Neural cell (in vitro differentiated cells): ENCODE results near the gene COMMD8. TPM values are rescaled to one million over a fixed set of nuclear protein-coding genes. Genes with fewer than 3 reads are reported as not detected.

Experiments used
- H2AFZ ChIP-seq: fragments of 200-600, 300-800 bp; sonication (generic), shearing (Covaris generic); 2 replicates; pipeline ENCODE4 v1.6.0; 2014; ENCODE audit warnings: low read depth, mild to moderate bottlenecking, antibody characterized with exemption, low read length, moderate library complexity
- H3F3A ChIP-seq: fragments of 200-600 bp; shearing (Covaris generic); 2 replicates; pipeline ENCODE4 v1.6.1; 2016; ENCODE audit warnings: mild to moderate bottlenecking, moderate library complexity, mixed read lengths, antibody characterized with exemption, low read length; ENCODE audit not compliant: insufficient read depth, poor library complexity, severe bottlenecking
- H3K27ac ChIP-seq: fragments of 200-600, 300-800 bp; sonication (generic), shearing (Covaris generic); 2 replicates; pipeline ENCODE4 v1.5.1; 2014; ENCODE audit warnings: mild to moderate bottlenecking, low read length, moderate library complexity
- H3K27me3 ChIP-seq: fragments of 300-800, 200-600 bp; sonication (generic), shearing (Covaris generic); 2 replicates; pipeline ENCODE4 v1.6.0; 2014; ENCODE audit warnings: mild to moderate bottlenecking, low read depth, low read length, moderate library complexity; ENCODE audit not compliant: insufficient read depth
- H3K36me3 ChIP-seq: fragments of 300-800, 200-600 bp; sonication (generic), shearing (Covaris generic); 2 replicates; pipeline ENCODE4 v1.5.1; 2014; ENCODE audit warnings: mild to moderate bottlenecking, antibody characterized with exemption, low read length, moderate library complexity; ENCODE audit not compliant: insufficient read depth
- H3K4me2 ChIP-seq: fragments of 300-800, 200-600 bp; sonication (generic), shearing (Covaris generic); 2 replicates; pipeline ENCODE4 v1.6.0; 2014; ENCODE audit warnings: mild to moderate bottlenecking, low read length
- H3K4me3 ChIP-seq: fragments of 300-800, 200-600 bp; sonication (generic), shearing (Covaris generic); 2 replicates; pipeline ENCODE4 v1.5.1; 2014; ENCODE audit warnings: mild to moderate bottlenecking, low read length, moderate library complexity
- H3K79me2 ChIP-seq: fragments of 200-600 bp; shearing (Covaris generic); replicated peaks from 2 replicates; pipeline ENCODE4 v1.6.0; 2014; ENCODE audit warnings: mild to moderate bottlenecking, low read length, moderate library complexity; ENCODE audit not compliant: insufficient read depth
- H3K9ac ChIP-seq: fragments of 300-800, 200-600 bp; sonication (generic), shearing (Covaris generic); 2 replicates; pipeline ENCODE4 v1.6.1; 2016; ENCODE audit warnings: mild to moderate bottlenecking, low read length, mixed read lengths
- H3K9me2 ChIP-seq: fragments of 200-600 bp; shearing (Covaris generic); 2 replicates; pipeline ENCODE4 v1.6.1; 2016; ENCODE audit warnings: mild to moderate bottlenecking, low read length, mixed read lengths; ENCODE audit not compliant: insufficient read depth
- H3K9me3 ChIP-seq: fragments of 200-600, 300-800 bp; sonication (generic), shearing (Covaris generic); 2 replicates; pipeline ENCODE4 v1.6.1; 2016; ENCODE audit warnings: mild to moderate bottlenecking, mixed run types, low read length, moderate library complexity, mixed read lengths
- H4K20me1 ChIP-seq: fragments of 200-600 bp; shearing (Covaris generic); 2 replicates; pipeline ENCODE4 v1.6.1; 2016; ENCODE audit warnings: mild to moderate bottlenecking, mixed run types; ENCODE audit not compliant: insufficient read depth
- CTCF ChIP-seq: fragments of 450-650 bp; IDR thresholded peaks from 2 replicates; pipeline ENCODE4 v1.5.1; 2014; ENCODE audit warnings: antibody characterized with exemption, mild to moderate bottlenecking, moderate library complexity; ENCODE audit not compliant: poor library complexity, severe bottlenecking
- EP300 ChIP-seq: fragments of 450-650 bp; conservative IDR thresholded peaks from 2 replicates; pipeline ENCODE4 v1.6.1; 2014; ENCODE audit warnings: antibody characterized with exemption, mild to moderate bottlenecking, moderate library complexity; ENCODE audit not compliant: poor library complexity, severe bottlenecking
- EZH2 ChIP-seq: fragments of 200-600, 300-800 bp; shearing (Covaris generic), sonication (generic); IDR thresholded peaks from 2 replicates; pipeline ENCODE4 v1.6.1; 2014; ENCODE audit warnings: antibody characterized with exemption, low read length, borderline replicate concordance, mild to moderate bottlenecking; ENCODE audit not compliant: insufficient read depth, poor library complexity, severe bottlenecking
- MXI1 ChIP-seq: fragments of 450-650 bp; conservative IDR thresholded peaks from 2 replicates; pipeline ENCODE4 v1.6.1; 2014; ENCODE audit warnings: antibody characterized with exemption, mild to moderate bottlenecking; ENCODE audit not compliant: poor library complexity, severe bottlenecking
- POLR2AphosphoS5 ChIP-seq: IDR thresholded peaks from 2 replicates; pipeline ENCODE4 v1.6.1; 2012
- RAD21 ChIP-seq: fragments of 450-650 bp; conservative IDR thresholded peaks from 2 replicates; pipeline ENCODE4 v1.6.1; 2014; ENCODE audit warnings: antibody characterized with exemption, mild to moderate bottlenecking, moderate library complexity
- REST ChIP-seq: IDR thresholded peaks from 2 replicates; pipeline ENCODE4 v1.6.1; 2012; ENCODE audit warnings: borderline replicate concordance
- SMC3 ChIP-seq: fragments of 450-650 bp; conservative IDR thresholded peaks from 2 replicates; pipeline ENCODE4 v1.6.1; 2014; ENCODE audit warnings: antibody characterized with exemption, mild to moderate bottlenecking, moderate library complexity; ENCODE audit not compliant: poor library complexity
- TAF1 ChIP-seq: IDR thresholded peaks from 2 replicates; pipeline ENCODE4 v1.6.1; 2012; ENCODE audit warnings: low read depth
- polyA plus RNA-seq: library from polyadenylated mRNA; depleted of rRNA; stranded (reverse); fragments of >200 nt; gene quantifications from 2 replicates; pipeline ENCODE4 v1.2.3, GENCODE V29; 2014

COMMD8 gene
- polyA plus RNA-seq, 1 donor from 2014 or later = 29.6 TPM

GRCh38 chr4:47418147-47418546 lies 45.4 kb downstream of the COMMD8 start (continued):
- TF ChIP-seq SMC3 = no peak

- Histone ChIP-seq H3F3A (no peaks in the 10 kb centered on the region), H2AFZ (no peak overlapping the region), H3K9me2 (no peaks in the 10 kb centered on the region), H3K27me3 (no peaks in the 10 kb centered on the region), H3K4me2 (no peak overlapping the region), H3K4me3 (no peak overlapping the region), H4K20me1 (no peaks in the 10 kb centered on the region), H3K9ac (no peak overlapping the region), H3K27ac (no peak overlapping the region), H3K9me3 (no peaks in the 10 kb centered on the region), H3K79me2 (no peaks in the 10 kb centered on the region), H3K36me3 (no peaks in the 10 kb centered on the region)
- TF ChIP-seq EP300 = no peak
- no peak for TF ChIP-seq CTCF
- TF ChIP-seq REST = no peak
- TF ChIP-seq EZH2 = no peak
- TF ChIP-seq POLR2AphosphoS5 = no peak
- TF ChIP-seq SMC3 = no peak
- TF ChIP-seq RAD21 = no peak
- no peak for TF ChIP-seq MXI1
- no peak for TF ChIP-seq TAF1
These were observed 47.8 kb downstream of the COMMD8 start for GRCh38 chr4:47415719-47416118.

- Histone ChIP-seq H3K79me2 (no peaks in the 10 kb centered on the region), H3F3A (no peaks in the 10 kb centered on the region), H3K9me2 (no peaks in the 10 kb centered on the region), H3K27ac (no peak overlapping the region), H3K36me3 (no peaks in the 10 kb centered on the region), H3K4me3 (no peak overlapping the region), H2AFZ (no peak overlapping the region), H3K9ac (no peak overlapping the region), H3K27me3 (no peaks in the 10 kb centered on the region), H4K20me1 (no peaks in the 10 kb centered on the region), H3K9me3 (no peaks in the 10 kb centered on the region), H3K4me2 (no peak overlapping the region)
- no peak for TF ChIP-seq SMC3
- no peak for TF ChIP-seq EP300
- TF ChIP-seq POLR2AphosphoS5 = no peak
- no peak for TF ChIP-seq MXI1
- no peak for TF ChIP-seq EZH2
- TF ChIP-seq RAD21 = no peak
- no peak for TF ChIP-seq TAF1
- no peak for TF ChIP-seq REST
- TF ChIP-seq CTCF = no peak
These were observed 50.0 kb downstream of the COMMD8 start for GRCh38 chr4:47413521-47413920.
